BLaER1 (cell line): ENCODE results near the gene EHMT1.

Source experiments
- H3K27ac ChIP-seq: shearing (Covaris generic); formaldehyde crosslinking; 2 replicates; pipeline ENCODE4 v1.8.1; 2022
- H3K27me3 ChIP-seq: shearing (Covaris generic); formaldehyde crosslinking; 2 replicates; pipeline ENCODE4 v1.8.1; 2022
- H3K36me3 ChIP-seq: shearing (Covaris generic); formaldehyde crosslinking; 2 replicates; pipeline ENCODE4 v1.8.1; 2022
- H3K4me1 ChIP-seq: shearing (Covaris generic); formaldehyde crosslinking; 2 replicates; pipeline ENCODE4 v1.8.1; 2022
- H3K4me2 ChIP-seq: shearing (Covaris generic); formaldehyde crosslinking; 2 replicates; pipeline ENCODE4 v1.8.1; 2022
- H3K4me3 ChIP-seq: shearing (Covaris generic); formaldehyde crosslinking; 2 replicates; pipeline ENCODE4 v1.8.1; 2022
- H3K9ac ChIP-seq: shearing (Covaris generic); formaldehyde crosslinking; 2 replicates; pipeline ENCODE4 v1.8.1; 2022
- H3K9me3 ChIP-seq: shearing (Covaris generic); formaldehyde crosslinking; 2 replicates; pipeline ENCODE4 v1.8.1; 2022
- H4K20me1 ChIP-seq: shearing (Covaris generic); formaldehyde crosslinking; 2 replicates; pipeline ENCODE4 v1.8.1; 2022
- Cebpa-rat ChIP-seq: shearing (Covaris generic); IDR thresholded peaks from 2 replicates; pipeline ENCODE4 v1.8.1; 2022

Gene EHMT1

GRCh38 chr9:137759117-137759516 lies 140.3 kb downstream of the EHMT1 start:
- peaks cover 30% of the 10 kb centered on the region for H3K9me3 ChIP-seq
- no peak overlapping the region for H3K27ac ChIP-seq
- peaks cover 69% of the 10 kb centered on the region; the same call in 1 of the 2 replicates for H4K20me1 ChIP-seq
- H3K36me3 ChIP-seq: peaks cover 100% of the 10 kb centered on the region
- no peak overlapping the region for H3K4me3 ChIP-seq
- H3K4me2 ChIP-seq: no peak overlapping the region
- H3K9ac ChIP-seq: no peak overlapping the region
- H3K27me3 ChIP-seq: no peaks in the 10 kb centered on the region
- peaks cover 19% of the 10 kb centered on the region; the same call in 1 of the 2 replicates for H3K4me1 ChIP-seq
- TF ChIP-seq Cebpa-rat: no peak

- Histone ChIP-seq H3K4me1 (peaks cover 19% of the 10 kb centered on the region; the same call in 1 of the 2 replicates), H4K20me1 (peaks cover 70% of the 10 kb centered on the region; the same call in 1 of the 2 replicates), H3K27me3 (no peaks in the 10 kb centered on the region), H3K9me3 (peaks cover 23% of the 10 kb centered on the region), H3K9ac (no peak overlapping the region), H3K4me3 (no peak overlapping the region), H3K4me2 (no peak overlapping the region), H3K27ac (no peak overlapping the region), H3K36me3 (peaks cover 100% of the 10 kb centered on the region)
- TF ChIP-seq Cebpa-rat: no peak
These were observed 141.0 kb downstream of the EHMT1 start for GRCh38 chr9:137759649-137760321.

DNA sequence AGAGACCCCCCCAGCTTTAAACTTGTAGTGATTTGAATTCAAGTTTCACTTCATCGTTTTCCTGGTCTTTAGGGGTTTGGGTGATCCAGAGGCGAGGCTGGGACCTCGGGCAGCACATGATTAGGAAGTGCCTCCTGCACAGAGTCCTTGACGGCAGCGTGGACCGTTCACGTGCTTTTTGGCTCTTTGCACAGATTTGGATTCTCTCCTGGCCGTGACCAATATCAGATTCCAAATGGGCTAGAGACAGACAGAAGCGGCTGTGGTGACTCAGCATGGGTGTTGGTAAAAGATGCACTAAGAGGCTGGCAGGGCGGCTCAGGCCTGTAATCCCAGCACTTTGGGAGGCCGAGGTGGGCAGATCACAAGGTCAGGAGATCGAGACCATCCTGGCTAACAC lies 141.6 kb downstream of the EHMT1 start:
- no peak overlapping the region for H3K4me2 ChIP-seq
- peaks cover 99% of the 10 kb centered on the region for H3K36me3 ChIP-seq
- peaks cover 17% of the 10 kb centered on the region for H3K9me3 ChIP-seq
- peaks cover 70% of the 10 kb centered on the region; the same call in 1 of the 2 replicates for H4K20me1 ChIP-seq
- no peaks in the 10 kb centered on the region for H3K27me3 ChIP-seq
- TF ChIP-seq Cebpa-rat: no peak
- no peak overlapping the region for H3K9ac ChIP-seq
- no peak overlapping the region for H3K27ac ChIP-seq
- no peak overlapping the region for H3K4me3 ChIP-seq
- peaks cover 19% of the 10 kb centered on the region; the same call in 1 of the 2 replicates for H3K4me1 ChIP-seq

- Histone ChIP-seq H3K27ac (no peak overlapping the region), H3K9ac (no peak overlapping the region), H3K27me3 (no peaks in the 10 kb centered on the region), H3K4me2 (no peak overlapping the region), H3K36me3 (peaks cover 98% of the 10 kb centered on the region), H4K20me1 (peaks cover 73% of the 10 kb centered on the region; the same call in 1 of the 2 replicates), H3K4me3 (no peak overlapping the region), H3K9me3 (peaks cover 13% of the 10 kb centered on the region; the same call in 1 of the 2 replicates), H3K4me1 (peaks cover 17% of the 10 kb centered on the region; the same call in 1 of the 2 replicates)
- TF ChIP-seq Cebpa-rat: no peak
These were observed 142.2 kb downstream of the EHMT1 start for GRCh38 chr9:137761032-137761431.

DNA sequence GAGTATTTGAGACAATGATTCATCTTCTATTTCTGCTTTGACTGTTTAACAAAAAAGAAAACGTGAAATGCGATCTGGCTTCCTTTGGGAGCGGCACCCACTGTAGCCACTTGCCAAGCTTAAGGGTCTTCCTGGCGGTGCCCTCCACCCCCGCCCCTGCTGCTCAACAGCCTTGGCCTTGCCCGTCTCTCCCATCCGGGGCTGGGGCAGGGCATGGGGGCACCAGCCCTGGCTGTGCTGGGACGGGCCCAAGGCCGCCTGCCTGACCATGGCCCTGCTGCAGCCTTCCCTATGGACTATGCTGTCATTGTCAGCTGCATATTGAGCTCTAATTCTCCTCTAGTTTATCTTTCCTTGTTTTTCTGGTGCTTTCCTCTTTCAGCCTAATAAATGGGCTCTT lies 143.0 kb downstream of the EHMT1 start:
- H3K4me1 ChIP-seq: 0 out of 2 replicates have a peak, but pooled peaks cover 12% of the 10 kb centered on the region
- H3K9me3 ChIP-seq: peaks cover 15% of the 10 kb centered on the region; the same call in 1 of the 2 replicates
- peaks cover 98% of the 10 kb centered on the region for H3K36me3 ChIP-seq
- H3K27ac ChIP-seq: peak overlapping the region; percentile 5; the same call in 1 of the 2 replicates
- no peak overlapping the region for H3K4me2 ChIP-seq
- no peak for TF ChIP-seq Cebpa-rat
- H3K9ac ChIP-seq: no peak overlapping the region
- H4K20me1 ChIP-seq: peaks cover 73% of the 10 kb centered on the region; the same call in 1 of the 2 replicates
- H3K27me3 ChIP-seq: no peaks in the 10 kb centered on the region
- no peak overlapping the region for H3K4me3 ChIP-seq

- Histone ChIP-seq H3K27me3 (no peaks in the 10 kb centered on the region), H3K4me3 (no peak overlapping the region), H3K4me2 (no peak overlapping the region), H3K9ac (no peak overlapping the region), H3K9me3 (peaks cover 22% of the 10 kb centered on the region; the same call in 1 of the 2 replicates), H3K36me3 (peaks cover 98% of the 10 kb centered on the region), H3K4me1 (0 out of 2 replicates have a peak, but pooled peaks cover 12% of the 10 kb centered on the region), H4K20me1 (peaks cover 75% of the 10 kb centered on the region; the same call in 1 of the 2 replicates), H3K27ac (no peak overlapping the region)
- TF ChIP-seq Cebpa-rat: no peak
These were observed 143.7 kb downstream of the EHMT1 start for GRCh38 chr9:137762414-137763061.

- Histone ChIP-seq H3K4me1 (0 out of 2 replicates have a peak, but pooled peaks cover 12% of the 10 kb centered on the region), H3K9ac (no peak overlapping the region), H3K27me3 (no peaks in the 10 kb centered on the region), H3K4me3 (no peak overlapping the region), H3K4me2 (no peak overlapping the region), H4K20me1 (peaks cover 69% of the 10 kb centered on the region; the same call in 1 of the 2 replicates), H3K36me3 (peaks cover 98% of the 10 kb centered on the region), H3K27ac (no peak overlapping the region), H3K9me3 (peaks cover 20% of the 10 kb centered on the region; the same call in 1 of the 2 replicates)
- no peak for TF ChIP-seq Cebpa-rat
These were observed 144.6 kb downstream of the EHMT1 start for GRCh38 chr9:137763271-137763955.

GRCh38 chr9:137764171-137764671 lies 145.4 kb downstream of the EHMT1 start:
- no peaks in the 10 kb centered on the region for H3K27me3 ChIP-seq
- H3K4me2 ChIP-seq: no peak overlapping the region
- H3K4me1 ChIP-seq: 0 out of 2 replicates have a peak, but pooled peaks cover 12% of the 10 kb centered on the region
- no peak overlapping the region for H3K9ac ChIP-seq
- H3K36me3 ChIP-seq: peaks cover 95% of the 10 kb centered on the region
- peaks cover 69% of the 10 kb centered on the region; the same call in 1 of the 2 replicates for H4K20me1 ChIP-seq
- H3K27ac ChIP-seq: no peak overlapping the region
- H3K9me3 ChIP-seq: peaks cover 23% of the 10 kb centered on the region
- no peak for TF ChIP-seq Cebpa-rat
- H3K4me3 ChIP-seq: no peak overlapping the region

- Histone ChIP-seq H3K4me3 (no peak overlapping the region), H3K4me1 (0 out of 2 replicates have a peak, but pooled peaks cover 12% of the 10 kb centered on the region), H3K27ac (no peak overlapping the region), H3K4me2 (no peak overlapping the region), H3K36me3 (peaks cover 95% of the 10 kb centered on the region), H4K20me1 (peaks cover 62% of the 10 kb centered on the region; the same call in 1 of the 2 replicates), H3K27me3 (no peaks in the 10 kb centered on the region), H3K9me3 (peaks cover 23% of the 10 kb centered on the region), H3K9ac (no peak overlapping the region)
- TF ChIP-seq Cebpa-rat: no peak
These were observed 146.2 kb downstream of the EHMT1 start for GRCh38 chr9:137764981-137765380.
